PFSK-1 (cell line): ENCODE measurements around the gene LRFN3.

Experiments
- POLR2AphosphoS5 ChIP-seq: IDR thresholded peaks from 2 replicates; pipeline ENCODE4 v1.6.1; 2012; ENCODE audit warnings: low read depth, mild to moderate bottlenecking, control low read depth, low read length, moderate library complexity
- SIN3A ChIP-seq: IDR thresholded peaks from 2 replicates; pipeline ENCODE4 v1.6.1; 2012; ENCODE audit warnings: mild to moderate bottlenecking, low read length, moderate library complexity, borderline replicate concordance; ENCODE audit not compliant: insufficient read depth

GRCh38 chr19:35915443-35915842 lies 20.7 kb upstream of the LRFN3 start:
- TF ChIP-seq SIN3A (no peak), POLR2AphosphoS5 (no peak)
